GM13977 (cell line): ENCODE results near the gene ROR1.

Source experiments
- DNase-seq: peaks from one replicate; pipeline ENCODE4 v3.0.0; 2012; ENCODE audit warnings: low spot score
- in situ Hi-C: fragments of 300-500 bp; cut with MboI; formaldehyde crosslinking; loops from one replicate; pipeline ENCODE4 v1.12.0; 2022; ENCODE audit warnings: low sequenced_read_pairs, low pct_unique_long_range_greater_than_20kb, mixed read lengths, inconsistent platforms; ENCODE audit not compliant: unreplicated experiment
- TF ChIP-seq, protein P1 (sequence below): IDR thresholded peaks from 2 replicates; pipeline ENCODE4 v1.5.1; 2012; ENCODE audit warnings: mild to moderate bottlenecking, control low read depth; ENCODE audit not compliant: insufficient read depth; ENCODE audit errors: extremely low read depth, missing control alignments

The ROR1 gene

DNA sequence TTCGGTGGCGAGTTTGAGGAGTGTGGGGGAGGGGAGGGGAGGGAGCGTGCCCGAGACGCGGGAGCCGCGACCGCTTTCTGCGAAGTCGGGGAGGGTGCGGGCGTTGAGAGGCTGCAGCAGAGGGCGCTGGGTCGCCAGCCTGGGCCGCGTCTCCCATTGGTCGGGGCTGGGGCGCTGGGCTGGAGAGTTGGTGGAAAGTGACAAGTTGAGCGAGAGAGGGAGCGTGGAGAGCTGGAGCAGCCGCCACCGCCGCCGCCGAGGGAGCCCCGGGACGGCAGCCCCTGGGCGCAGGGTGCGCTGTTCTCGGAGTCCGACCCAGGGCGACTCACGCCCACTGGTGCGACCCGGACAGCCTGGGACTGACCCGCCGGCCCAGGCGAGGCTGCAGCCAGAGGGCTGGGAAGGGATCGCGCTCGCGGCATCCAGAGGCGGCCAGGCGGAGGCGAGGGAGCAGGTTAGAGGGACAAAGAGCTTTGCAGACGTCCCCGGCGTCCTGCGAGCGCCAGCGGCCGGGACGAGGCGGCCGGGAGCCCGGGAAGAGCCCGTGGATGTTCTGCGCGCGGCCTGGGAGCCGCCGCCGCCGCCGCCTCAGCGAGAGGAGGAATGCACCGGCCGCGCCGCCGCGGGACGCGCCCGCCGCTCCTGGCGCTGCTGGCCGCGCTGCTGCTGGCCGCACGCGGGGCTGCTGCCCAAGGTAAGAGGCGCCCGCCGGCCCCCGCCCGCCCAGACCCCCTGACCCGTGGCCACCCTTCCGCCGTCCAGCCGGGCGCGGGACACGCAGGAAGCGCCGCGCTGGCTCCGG is at the start of gene ROR1:
TSS of gene ROR1 (plus strand) at position 203 of the 802 bp plus-strand sequence.
- in situ Hi-C loops, result no loop called here
- TF ChIP-seq, protein P1, sequence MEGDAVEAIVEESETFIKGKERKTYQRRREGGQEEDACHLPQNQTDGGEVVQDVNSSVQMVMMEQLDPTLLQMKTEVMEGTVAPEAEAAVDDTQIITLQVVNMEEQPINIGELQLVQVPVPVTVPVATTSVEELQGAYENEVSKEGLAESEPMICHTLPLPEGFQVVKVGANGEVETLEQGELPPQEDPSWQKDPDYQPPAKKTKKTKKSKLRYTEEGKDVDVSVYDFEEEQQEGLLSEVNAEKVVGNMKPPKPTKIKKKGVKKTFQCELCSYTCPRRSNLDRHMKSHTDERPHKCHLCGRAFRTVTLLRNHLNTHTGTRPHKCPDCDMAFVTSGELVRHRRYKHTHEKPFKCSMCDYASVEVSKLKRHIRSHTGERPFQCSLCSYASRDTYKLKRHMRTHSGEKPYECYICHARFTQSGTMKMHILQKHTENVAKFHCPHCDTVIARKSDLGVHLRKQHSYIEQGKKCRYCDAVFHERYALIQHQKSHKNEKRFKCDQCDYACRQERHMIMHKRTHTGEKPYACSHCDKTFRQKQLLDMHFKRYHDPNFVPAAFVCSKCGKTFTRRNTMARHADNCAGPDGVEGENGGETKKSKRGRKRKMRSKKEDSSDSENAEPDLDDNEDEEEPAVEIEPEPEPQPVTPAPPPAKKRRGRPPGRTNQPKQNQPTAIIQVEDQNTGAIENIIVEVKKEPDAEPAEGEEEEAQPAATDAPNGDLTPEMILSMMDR, result peak; percentile 56
- DNase-seq, result peak; percentile 73

DNA sequence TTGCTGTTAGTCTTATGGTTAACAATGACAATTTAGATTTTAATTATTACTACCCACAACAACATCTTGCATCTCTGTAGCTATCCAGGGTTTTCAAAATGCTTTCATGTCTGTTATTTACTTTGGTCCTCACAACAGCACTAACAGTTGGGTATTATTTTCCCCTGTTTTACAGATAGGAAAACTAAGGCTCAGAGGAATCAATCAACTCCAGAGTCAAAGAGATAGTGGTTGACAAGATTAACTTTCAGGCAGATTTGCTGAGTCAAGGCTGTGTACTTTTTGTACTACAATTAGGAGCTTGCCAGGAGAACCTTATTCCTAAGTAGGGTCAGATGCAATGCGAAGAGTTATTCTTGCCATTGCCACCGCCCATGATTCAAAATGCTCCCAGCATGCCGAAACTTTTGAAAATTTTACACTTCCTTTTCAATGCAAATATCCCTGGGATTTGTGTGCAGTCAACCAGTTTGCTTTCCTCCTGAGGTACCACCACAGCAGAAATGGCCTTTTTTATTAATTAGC is 49.4 kb upstream of the ROR1 start:
- DNase-seq, result no peak
- TF ChIP-seq, protein P1, result no peak
- in situ Hi-C loops, result no loop called here

DNA sequence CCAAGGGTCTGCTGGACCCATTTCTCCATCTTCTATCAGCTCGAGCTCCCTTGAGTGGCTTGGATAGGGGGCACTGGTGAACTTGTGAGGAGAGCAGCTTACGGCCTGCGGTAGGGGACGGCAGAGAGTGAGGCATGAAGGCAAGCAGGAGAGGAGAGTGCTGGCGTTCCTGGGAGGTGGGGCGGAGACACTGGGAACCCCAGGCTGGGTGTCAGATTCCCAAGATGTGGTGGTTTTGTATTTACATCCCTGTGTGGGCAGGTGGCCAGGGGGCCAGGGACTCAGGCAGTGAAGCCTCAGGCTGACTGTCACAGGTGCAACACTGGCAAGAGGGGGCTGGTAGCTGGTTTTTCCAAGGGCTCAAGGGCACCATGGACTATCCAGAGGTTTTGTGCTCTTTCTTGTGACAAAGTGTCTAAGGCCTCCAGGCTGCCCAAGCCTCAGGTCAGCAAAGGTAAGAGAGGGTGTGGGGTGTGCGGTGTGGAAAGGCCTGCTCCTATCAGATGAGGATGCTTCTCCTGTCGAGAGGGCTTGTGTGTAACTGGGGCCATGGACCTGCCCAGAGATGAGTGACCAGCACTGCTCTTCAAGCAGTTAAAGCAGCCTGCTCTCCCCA is 45.1 kb upstream of the ROR1 start:
- in situ Hi-C loops, result no loop called here
- DNase-seq, result no peak
- TF ChIP-seq, protein P1, result no peak

DNA sequence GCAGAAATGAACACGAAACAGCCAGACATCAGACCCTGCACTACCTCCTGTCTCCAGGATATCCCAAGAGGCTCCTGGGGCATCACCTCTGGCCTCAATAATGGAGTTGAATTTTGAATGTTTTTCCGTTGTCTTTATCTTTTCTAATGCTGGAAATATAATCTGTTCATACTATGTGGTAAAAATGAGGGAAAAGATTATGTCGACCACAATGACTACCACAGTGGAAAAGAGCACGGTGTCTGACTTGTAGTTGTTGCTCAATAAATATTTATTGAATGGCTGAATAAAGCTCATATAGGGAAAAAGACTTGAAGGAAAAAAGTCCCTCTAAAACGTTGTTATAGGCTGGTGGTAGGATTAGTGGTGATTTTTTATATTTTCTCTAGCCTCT is 44.6 kb upstream of the ROR1 start:
- in situ Hi-C loops, result no loop called here
- TF ChIP-seq, protein P1, result no peak
- no peak for DNase-seq

DNA sequence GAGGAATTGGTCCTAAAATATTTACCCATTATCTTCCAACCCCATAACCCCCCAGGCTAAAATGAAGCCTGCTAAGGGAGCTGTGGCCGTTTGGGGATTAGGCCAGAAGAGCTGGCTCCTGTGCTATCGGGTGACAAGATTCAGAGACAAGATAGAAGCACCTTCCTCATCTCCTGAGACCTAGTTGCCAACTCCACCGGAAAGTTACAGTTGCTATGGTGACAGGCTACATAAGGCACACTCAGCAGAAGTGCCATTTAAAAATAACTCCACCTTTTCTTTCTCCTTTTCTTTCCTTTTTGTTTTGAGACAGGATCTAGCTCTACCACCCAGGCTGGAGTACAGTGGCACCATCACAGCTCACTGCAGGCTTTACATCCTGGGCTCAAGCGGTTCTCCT is 43.6 kb upstream of the ROR1 start:
- in situ Hi-C loops, result no loop called here
- DNase-seq, result no peak
- TF ChIP-seq, protein P1, result no peak

DNA sequence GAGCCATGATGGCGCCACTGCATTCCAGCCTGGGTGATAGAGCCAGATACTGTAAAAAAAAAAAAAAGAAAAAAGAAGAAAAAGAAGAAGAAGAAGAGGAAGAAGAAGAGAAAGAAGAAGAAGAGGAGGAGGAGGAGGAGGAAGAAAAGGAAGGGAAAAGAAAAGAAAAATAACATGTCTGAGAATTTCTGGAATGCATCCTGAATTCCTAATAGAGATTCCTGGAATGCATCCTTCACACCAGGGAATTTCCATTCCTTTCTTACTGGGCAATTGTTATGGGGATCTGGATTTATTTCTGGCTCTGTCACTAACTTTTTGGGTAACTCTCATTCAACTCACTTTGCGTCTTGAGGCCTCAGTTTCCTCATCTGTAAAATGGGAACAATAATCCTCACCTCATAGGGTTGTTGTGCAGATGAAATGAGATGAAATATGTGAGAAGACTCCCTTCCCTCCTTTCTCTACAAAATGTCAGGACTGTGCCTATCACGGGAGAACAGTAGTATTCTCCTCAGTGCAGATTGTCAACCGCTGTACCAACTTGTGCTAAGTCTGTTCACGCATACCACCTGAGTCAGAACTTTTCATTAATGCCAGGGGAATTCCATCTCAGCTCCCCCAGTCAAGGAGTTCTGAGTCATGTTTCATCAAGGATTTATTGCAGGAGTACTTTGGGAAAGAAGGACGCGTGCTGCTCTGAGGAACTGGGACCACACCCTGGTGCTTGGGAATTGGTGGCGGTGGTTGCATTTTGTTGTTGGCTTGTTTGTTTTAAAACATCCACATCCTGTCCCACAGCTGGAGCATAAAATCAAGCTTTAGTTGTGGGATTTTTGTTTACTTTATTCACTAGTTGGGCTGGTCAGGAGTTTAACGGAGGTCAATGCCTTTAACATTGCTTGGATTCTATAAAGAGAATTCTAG is 42.4 kb upstream of the ROR1 start:
- no peak for DNase-seq
- TF ChIP-seq, protein P1, result no peak
- in situ Hi-C loops, result no loop called here
